HepG2 (cell line): ENCODE results near the gene TTN. TPM values are rescaled to one million over a fixed set of nuclear protein-coding genes. Genes with fewer than 3 reads are reported as not detected.
A peak's percentile ranks its signal among the peaks of the same experiment; 100 is the strongest.

Experiments used
- ATAC-seq: fragments of 200-7000 bp; cut with Tn5 transposase; 3 replicates; pipeline ENCODE4 v1.9.1; 2020; ENCODE audit warnings: mild to moderate bottlenecking, moderate library complexity
- BruUV-seq: library from RNA; stranded (reverse); fragments of 400-500 nt; replicated peaks from 2 replicates; lab custom pipeline; 2021; lab: Mats Ljungman, UMichigan
- CTCF ChIA-PET: fragments of 300-600 bp; formaldehyde crosslinking; extraction: SDS; loops from one replicate; lab custom pipeline; 2021; ENCODE audit warnings: low total read pairs, inconsistent platforms, low intra/inter-chr PET ratio; lab: Yijun Ruan, JAX
- POLR2A ChIA-PET: fragments of 350-600 bp; sonication (Branson Sonifier 250); formaldehyde crosslinking; loops from one replicate; lab custom pipeline; 2020; ENCODE audit warnings: antibody characterized with exemption, inconsistent platforms; lab: Yijun Ruan, JAX
- DNase-seq: peaks from one replicate; pipeline ENCODE4 v3.0.0-alpha.2; 2015; ENCODE audit warnings: low spot score
- FAIRE-seq: peaks from 3 replicates; lab custom pipeline; 2011; peaks lifted over from hg19 to GRCh38; lab: Jason Lieb, UNC
- H2AFZ ChIP-seq: one replicate; pipeline ENCODE4 v1.6.1; 2011; ENCODE audit warnings: low read length, inconsistent platforms
- H3K27ac ChIP-seq: fragments of 300-600 bp; 3 replicates; pipeline ENCODE4 v1.8.0; 2011; ENCODE audit warnings: mixed run types, mild to moderate bottlenecking, mixed read lengths, low read length, inconsistent platforms; ENCODE audit not compliant: insufficient read depth; ENCODE audit errors: extremely low read length
- H3K27me3 ChIP-seq, 2 experiments: fragments of 200-600 bp in 1 of 2; 2 replicates in 1 of 2; 3 replicates in 1 of 2; pipeline versions ENCODE4 v1.6.0 to v1.8.0; 2011; ENCODE audit warnings: low read length in 2 of 2, mild to moderate bottlenecking in 2 of 2, moderate library complexity in 2 of 2, inconsistent platforms in 1 of 2; ENCODE audit not compliant: insufficient read depth in 2 of 2, control insufficient read depth in 1 of 2
- H3K36me3 ChIP-seq, 2 experiments: fragments of 200-600 bp in 1 of 2; replicated peaks in 1 of 2; 2 replicates in 1 of 2; 3 replicates in 1 of 2; pipeline versions ENCODE4 v1.5.1 to v1.8.0; 2011; ENCODE audit warnings: low read length in 2 of 2, inconsistent platforms in 1 of 2; ENCODE audit not compliant: insufficient read depth in 2 of 2, control insufficient read depth in 1 of 2
- H3K4me1 ChIP-seq: 2 replicates; pipeline ENCODE4 v1.5.1; 2012; ENCODE audit warnings: low read length, inconsistent platforms; ENCODE audit not compliant: insufficient read depth
- H3K4me2 ChIP-seq: 2 replicates; pipeline ENCODE4 v1.6.0; 2011; ENCODE audit warnings: low read depth, low read length, inconsistent platforms
- H3K4me3 ChIP-seq, 3 experiments: fragments of 200-600 bp in 1 of 3; sonication (generic), shearing (Covaris generic) in 1 of 3; replicated peaks in 1 of 3; 2 replicates each; pipeline ENCODE4 v1.5.1; 2011 to 2016; ENCODE audit warnings: low read length in 3 of 3, inconsistent platforms in 2 of 3, low read depth in 2 of 3, mild to moderate bottlenecking in 2 of 3, control low read depth in 1 of 3, mixed read lengths in 1 of 3; ENCODE audit not compliant: insufficient read depth in 1 of 3
- H3K79me2 ChIP-seq: one replicate; pipeline ENCODE4 v1.6.1; 2011; ENCODE audit warnings: low read length, inconsistent platforms; ENCODE audit not compliant: insufficient read depth
- H3K9ac ChIP-seq: 2 replicates; pipeline ENCODE4 v1.6.0; 2011; ENCODE audit warnings: mild to moderate bottlenecking, low read depth, low read length, inconsistent platforms; ENCODE audit not compliant: insufficient read depth
- H3K9me3 ChIP-seq: 2 replicates; pipeline ENCODE4 v1.5.1; 2012; ENCODE audit warnings: mild to moderate bottlenecking, low read length
- H4K20me1 ChIP-seq: 2 replicates; pipeline ENCODE4 v1.6.0; 2011; ENCODE audit warnings: inconsistent platforms, mild to moderate bottlenecking, low read length, moderate library complexity; ENCODE audit not compliant: insufficient read depth
- ISL2 ChIP-seq: sonication (generic); formaldehyde crosslinking; IDR thresholded peaks from 2 replicates; pipeline ENCODE4 v1.5.0; 2020; ENCODE audit warnings: missing genetic modification reagents
- MAFF ChIP-seq: IDR thresholded peaks from 2 replicates; pipeline ENCODE4 v1.6.1; 2011; ENCODE audit warnings: low read depth, low read length, improper control_type of control experiment
- MAFK ChIP-seq, 2 experiments: IDR thresholded peaks in 1 of 2; conservative IDR thresholded peaks in 1 of 2; 2 replicates each; pipeline ENCODE4 v1.6.1; 2011; ENCODE audit warnings: improper control_type of control experiment in 2 of 2, low read length in 2 of 2
- NR3C1 ChIP-seq: sonication (generic); formaldehyde crosslinking; IDR thresholded peaks from 2 replicates; pipeline ENCODE4 v1.4.0; 2020; ENCODE audit warnings: missing genetic modification reagents
- WIZ ChIP-seq: sonication (generic); formaldehyde crosslinking; IDR thresholded peaks from 2 replicates; pipeline ENCODE4 v1.5.1; 2020; ENCODE audit warnings: mild to moderate bottlenecking, missing genetic modification reagents
- ZNF160 ChIP-seq: sonication (generic); formaldehyde crosslinking; IDR thresholded peaks from 2 replicates; pipeline ENCODE4 v1.8.0; 2022; ENCODE audit warnings: mild to moderate bottlenecking, inconsistent platforms, missing genetic modification reagents
- ZNF33B ChIP-seq: sonication (generic); formaldehyde crosslinking; IDR thresholded peaks from 2 replicates; pipeline ENCODE4 v1.5.1; 2020; ENCODE audit warnings: mild to moderate bottlenecking, missing genetic modification reagents
- ZNF616 ChIP-seq: sonication (generic); formaldehyde crosslinking; IDR thresholded peaks from 2 replicates; pipeline ENCODE4 v1.5.0; 2020; ENCODE audit warnings: low read depth, mild to moderate bottlenecking, missing genetic modification reagents
- WGBS: methylation state at CpG from one replicate; pipeline ENCODE4 v1.1.6; 2017; ENCODE audit warnings: low lambda C conversion rate; 5-methylcytosine and 5-hydroxymethylcytosine counted together
- in situ Hi-C: cut with HindIII; loops from 2 replicates; pipeline ENCODE4 v1.10.0; 2017; ENCODE audit warnings: low pct_unique_long_range_greater_than_20kb; ENCODE audit not compliant: extremely low pct_ligation_motif_present
- intact Hi-C: fragments of 100-400 bp; cut with micrococcal nuclease; formaldehyde crosslinking; loops from one replicate; pipeline ENCODE4 v1.10.0; 2022; ENCODE audit not compliant: unreplicated experiment
- polyA plus RNA-seq, 8 experiments: library from polyadenylated mRNA; depleted of rRNA in 3 of 8; stranded (reverse) in 7 of 8; unstranded in 1 of 8; fragments of >200 nt; fragmentation: Illumina TruSeq in 4 of 8; extraction: Trizol in 4 of 8; gene quantifications; 2 replicates each; pipeline versions ENCODE4 v1.2.1 to v1.2.3, GENCODE V29; 2011 to 2016; ENCODE audit warnings: low read depth in 4 of 8, missing spikeins in 1 of 8, mixed read lengths in 1 of 8; ENCODE audit not compliant: insufficient read depth in 1 of 8
- total RNA-seq, 5 experiments: library from RNA; depleted of rRNA; stranded (reverse); fragments of >200 nt; fragmentation: Illumina TruSeq; extraction: Trizol; gene quantifications; 2 replicates each; pipeline ENCODE4 v1.2.3, GENCODE V29; 2016; ENCODE audit warnings: low read depth in 1 of 5

TTN gene
- total and polyA plus RNA-seq, 2 of the 13 experiments (the other 11 are each of a cell fraction or from before 2014, with no cell fraction given) = under 0.01 TPM

DNA sequence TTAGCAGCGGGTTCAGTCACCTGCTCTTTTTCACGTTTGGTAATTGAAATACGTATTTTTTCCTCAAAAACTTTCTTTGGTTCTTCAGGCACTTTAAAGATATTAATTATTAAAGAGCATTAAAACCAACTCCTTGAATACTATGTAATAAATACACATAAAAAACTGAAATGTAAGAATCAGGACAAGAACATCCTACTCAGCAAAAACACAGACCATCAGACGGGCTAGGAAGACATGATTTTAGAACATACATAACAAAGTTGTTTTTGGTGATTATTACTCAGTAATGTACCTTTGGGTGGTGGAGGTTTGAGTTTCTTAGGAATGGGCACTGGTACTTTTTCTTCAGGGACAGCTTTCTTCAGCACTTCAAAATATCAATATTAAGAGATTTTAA is 126.1 kb downstream of the TTN start:
- ATAC-seq (no peak), DNase-seq (no peak), FAIRE-seq (no peak)
- in situ Hi-C loops (no loop called here), intact Hi-C loops (no loop called here)
- CTCF ChIA-PET = no interaction called here
- no peak overlapping the region for H3K27ac ChIP-seq
- no peaks in the 10 kb centered on the region for H3K79me2 ChIP-seq
- H3K9ac ChIP-seq = no peak overlapping the region
- no peaks in the 10 kb centered on the region for H3K36me3 ChIP-seq
- H3K4me3 ChIP-seq = no peak overlapping the region
- H3K27me3 ChIP-seq = no peaks in the 10 kb centered on the region
- no peaks in the 10 kb centered on the region for H3K9me3 ChIP-seq
- POLR2A ChIA-PET = no interaction called here
- no peaks in the 10 kb centered on the region for H3K4me1 ChIP-seq
- H3K4me2 ChIP-seq = no peak overlapping the region
- WGBS = 5% methylated on average over 4 of the region's 4 CpGs
- no peak overlapping the region for H2AFZ ChIP-seq
- no peaks in the 10 kb centered on the region for H4K20me1 ChIP-seq
- no TSS peak for BruUV-seq
- TF ChIP-seq ZNF160 (CRISPR knock-in tag) = no peak
- TF ChIP-seq MAFF = peak; percentile 84
- TF ChIP-seq MAFK (conservative IDR thresholded peaks at IDR 0.05 in 1 of 2, IDR thresholded peaks at IDR 0.05 in 1 of 2; ENCODE audit: low read length in 2 of 2) = peak; percentile 86 to 89

- CTCF ChIA-PET = no interaction called here
- no peak for FAIRE-seq
- intact Hi-C loops = no loop called here
Observed at GRCh38 chr2:178679891-178680290, 127.3 kb downstream of the TTN start.

More at GRCh38 chr2:178679891-178680290, 127.3 kb downstream of the TTN start:
- DNase-seq = no peak
- Histone ChIP-seq H3K27me3 (no peaks in the 10 kb centered on the region), H3K9ac (no peak overlapping the region), H3K79me2 (no peaks in the 10 kb centered on the region), H3K27ac (no peak overlapping the region), H3K4me3 (no peak overlapping the region), H3K4me1 (no peaks in the 10 kb centered on the region), H3K9me3 (no peaks in the 10 kb centered on the region), H4K20me1 (no peaks in the 10 kb centered on the region), H2AFZ (no peak overlapping the region), H3K4me2 (no peak overlapping the region), H3K36me3 (no peaks in the 10 kb centered on the region)
- POLR2A ChIA-PET = no interaction called here
- no peak for TF ChIP-seq ISL2 (CRISPR knock-in tag)
- TF ChIP-seq ZNF33B (CRISPR knock-in tag) = no peak
- TF ChIP-seq WIZ (CRISPR knock-in tag) = no peak
- no peak for TF ChIP-seq NR3C1 (CRISPR knock-in tag)
- TF ChIP-seq ZNF616 (CRISPR knock-in tag) = no peak
- ATAC-seq = no peak
- in situ Hi-C loops = no loop called here
- no TSS peak for BruUV-seq
- WGBS = 0% methylated on average over 1 of the region's 1 CpG
